ENCODE results near the gene PEPD. TPM values are rescaled to one million over a fixed set of nuclear protein-coding genes. Genes with fewer than 3 reads are reported as not detected.

PEPD gene
- total RNA-seq, 1 experiment from 2014 or later = 18.3 TPM

- DNase-seq (ENCODE audit: unreplicated experiment) = no peak
- BruUV-seq (replicated peaks) = no TSS peak
- TF ChIP-seq CTCF (IDR thresholded peaks at IDR 0.05; ENCODE audit: unreplicated experiment) = no peak
- peaks cover 17% of the 10 kb centered on the region for H3K4me1 Mint-ChIP-seq (ENCODE audit: insufficient read depth, unreplicated experiment)
- H3K27me3 Mint-ChIP-seq (ENCODE audit: insufficient read depth, unreplicated experiment) = no peaks in the 10 kb centered on the region
- H3K36me3 Mint-ChIP-seq (ENCODE audit: insufficient read depth, unreplicated experiment) = peaks cover 11% of the 10 kb centered on the region
- H3K9me3 Mint-ChIP-seq (ENCODE audit: unreplicated experiment) = no peaks in the 10 kb centered on the region
- no peak overlapping the region for H3K27ac Mint-ChIP-seq (ENCODE audit: low read depth, unreplicated experiment)
- intact Hi-C loops (cut with micrococcal nuclease) = no loop called here
- ChIA-PET POLR2A (no interaction called here), CTCF (interaction anchor here (1.4 kb wide), 1 partner anchor 87 kb away, joined by 3 read pairs; no protein-coding TSS in a partner anchor)
- no peak overlapping the region for H3K4me3 Mint-ChIP-seq (ENCODE audit: unreplicated experiment)
Measured at GRCh38 chr19:33517922-33518321, 3.7 kb downstream of the PEPD start.

- H3K27me3 Mint-ChIP-seq (ENCODE audit: insufficient read depth, unreplicated experiment) = no peaks in the 10 kb centered on the region
- intact Hi-C loops (cut with micrococcal nuclease) = no loop called here
- H3K4me3 Mint-ChIP-seq (ENCODE audit: unreplicated experiment) = no peak overlapping the region
- H3K9me3 Mint-ChIP-seq (ENCODE audit: unreplicated experiment) = no peaks in the 10 kb centered on the region
- POLR2A ChIA-PET = no interaction called here
- H3K36me3 Mint-ChIP-seq (ENCODE audit: insufficient read depth, unreplicated experiment) = peaks cover 9% of the 10 kb centered on the region
- peaks cover 10% of the 10 kb centered on the region for H3K4me1 Mint-ChIP-seq (ENCODE audit: insufficient read depth, unreplicated experiment)
- H3K27ac Mint-ChIP-seq (ENCODE audit: low read depth, unreplicated experiment) = no peak overlapping the region
- BruUV-seq (replicated peaks) = no TSS peak
- CTCF ChIA-PET = interaction anchor here (0.8 kb wide), 1 partner anchor 282 kb away, joined by 4 read pairs; no protein-coding TSS in a partner anchor
- no peak for DNase-seq (ENCODE audit: unreplicated experiment)
- TF ChIP-seq CTCF (IDR thresholded peaks at IDR 0.05; ENCODE audit: unreplicated experiment) = no peak
Measured at GRCh38 chr19:33515921-33516320, 5.7 kb downstream of the PEPD start.

- Mint-ChIP-seq H3K9me3 (ENCODE audit: unreplicated experiment) (no peaks in the 10 kb centered on the region), H3K27me3 (ENCODE audit: insufficient read depth, unreplicated experiment) (no peaks in the 10 kb centered on the region), H3K27ac (ENCODE audit: low read depth, unreplicated experiment) (no peak overlapping the region), H3K4me1 (ENCODE audit: insufficient read depth, unreplicated experiment) (peaks cover under 1% of the 10 kb centered on the region), H3K36me3 (ENCODE audit: insufficient read depth, unreplicated experiment) (peaks cover 5% of the 10 kb centered on the region), H3K4me3 (ENCODE audit: unreplicated experiment) (no peak overlapping the region)
- intact Hi-C loops (cut with micrococcal nuclease) = no loop called here
- ChIA-PET POLR2A (interaction anchor here (0.7 kb wide), 1 partner anchor 632 kb away, joined by 3 read pairs; no protein-coding TSS in a partner anchor), CTCF (interaction anchor here (0.7 kb wide), 1 partner anchor 22 kb away, joined by 3 read pairs; no protein-coding TSS in a partner anchor)
- no TSS peak for BruUV-seq (replicated peaks)
- no peak for TF ChIP-seq CTCF (IDR thresholded peaks at IDR 0.05; ENCODE audit: unreplicated experiment)
- DNase-seq (ENCODE audit: unreplicated experiment) = no peak
Measured at GRCh38 chr19:33514885-33515551, 6.6 kb downstream of the PEPD start.

- BruUV-seq (replicated peaks) = no TSS peak
- Mint-ChIP-seq H3K9me3 (ENCODE audit: unreplicated experiment) (no peaks in the 10 kb centered on the region), H3K4me1 (ENCODE audit: insufficient read depth, unreplicated experiment) (no peaks in the 10 kb centered on the region), H3K27me3 (ENCODE audit: insufficient read depth, unreplicated experiment) (no peaks in the 10 kb centered on the region), H3K36me3 (ENCODE audit: insufficient read depth, unreplicated experiment) (no peaks in the 10 kb centered on the region), H3K4me3 (ENCODE audit: unreplicated experiment) (no peak overlapping the region), H3K27ac (ENCODE audit: low read depth, unreplicated experiment) (no peak overlapping the region)
- TF ChIP-seq CTCF (IDR thresholded peaks at IDR 0.05; ENCODE audit: unreplicated experiment) = no peak
- ChIA-PET POLR2A (no interaction called here), CTCF (interaction anchor here (0.7 to 1.1 kb wide), 2 partner anchors 81 to 118 kb away, joined by 3 to 7 read pairs; no protein-coding TSS in a partner anchor)
- intact Hi-C loops (cut with micrococcal nuclease) = no loop called here
- no peak for DNase-seq (ENCODE audit: unreplicated experiment)
Measured at GRCh38 chr19:33513424-33513823, 8.2 kb downstream of the PEPD start.

Data from MCF 10A (cell line).